ENCODE measurements around the gene GBX1.

DNA sequence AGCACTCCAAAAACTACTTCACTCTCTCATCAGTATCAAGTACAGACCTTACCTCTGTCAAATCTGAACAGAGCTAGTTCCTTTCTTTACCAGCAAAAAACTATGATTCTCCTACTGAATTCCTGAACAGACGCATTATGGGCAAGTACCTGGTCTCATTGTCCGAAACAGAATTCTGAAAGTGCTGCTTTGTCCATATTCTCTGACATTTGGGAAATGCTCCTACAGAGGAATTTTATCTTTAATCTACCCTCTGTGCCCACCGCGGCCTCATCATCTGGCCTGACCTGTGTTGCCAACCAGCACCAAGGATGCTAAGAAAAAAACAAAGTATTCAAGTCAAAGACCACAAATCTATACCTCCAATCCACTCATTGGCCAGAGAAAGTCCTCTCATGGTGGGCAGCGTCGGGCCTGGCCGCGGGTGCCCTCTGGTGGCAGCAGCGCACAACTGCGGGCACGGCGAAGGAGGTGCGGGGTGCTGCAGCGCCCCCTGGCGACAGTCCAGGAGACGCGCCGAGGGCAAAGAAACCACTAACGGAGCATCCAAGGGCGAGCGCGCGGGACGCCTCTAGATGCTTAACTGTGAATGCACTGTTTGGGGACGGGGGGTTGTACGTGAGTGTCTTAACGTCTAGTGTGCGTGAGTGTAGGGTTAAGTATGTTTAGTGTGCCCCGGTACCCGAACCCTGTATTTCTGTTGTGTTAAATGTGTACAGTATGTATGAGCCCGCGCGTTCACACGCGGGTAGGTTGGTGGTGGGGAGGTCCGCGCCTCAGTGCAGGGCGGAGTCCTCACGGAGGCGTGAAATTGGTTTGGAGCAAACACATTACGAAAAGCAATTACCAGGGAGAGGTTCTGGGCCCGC lies 5.0 kb upstream of the GBX1 start:
- TF ChIP-seq, protein P1, sequence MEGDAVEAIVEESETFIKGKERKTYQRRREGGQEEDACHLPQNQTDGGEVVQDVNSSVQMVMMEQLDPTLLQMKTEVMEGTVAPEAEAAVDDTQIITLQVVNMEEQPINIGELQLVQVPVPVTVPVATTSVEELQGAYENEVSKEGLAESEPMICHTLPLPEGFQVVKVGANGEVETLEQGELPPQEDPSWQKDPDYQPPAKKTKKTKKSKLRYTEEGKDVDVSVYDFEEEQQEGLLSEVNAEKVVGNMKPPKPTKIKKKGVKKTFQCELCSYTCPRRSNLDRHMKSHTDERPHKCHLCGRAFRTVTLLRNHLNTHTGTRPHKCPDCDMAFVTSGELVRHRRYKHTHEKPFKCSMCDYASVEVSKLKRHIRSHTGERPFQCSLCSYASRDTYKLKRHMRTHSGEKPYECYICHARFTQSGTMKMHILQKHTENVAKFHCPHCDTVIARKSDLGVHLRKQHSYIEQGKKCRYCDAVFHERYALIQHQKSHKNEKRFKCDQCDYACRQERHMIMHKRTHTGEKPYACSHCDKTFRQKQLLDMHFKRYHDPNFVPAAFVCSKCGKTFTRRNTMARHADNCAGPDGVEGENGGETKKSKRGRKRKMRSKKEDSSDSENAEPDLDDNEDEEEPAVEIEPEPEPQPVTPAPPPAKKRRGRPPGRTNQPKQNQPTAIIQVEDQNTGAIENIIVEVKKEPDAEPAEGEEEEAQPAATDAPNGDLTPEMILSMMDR (IDR thresholded peaks at IDR 0.05; ENCODE audit: low read depth, low read length, poor library complexity, severe bottlenecking), result peak; percentile 100
- no peak for TF ChIP-seq EZH2phosphoT487 (IDR thresholded peaks at IDR 0.05; ENCODE audit: borderline replicate concordance, low read length)

Data from DOHH2 (cell line).